ENCODE results near the gene RFTN1.
A peak's percentile ranks its signal among the peaks of the same experiment; 100 is the strongest.
"Not testable (repeated sequence)": the region's sequence is repeated elsewhere in the genome, so short reads cannot be mapped to it uniquely, and the experiment has no call there.

The RFTN1 gene

DNA sequence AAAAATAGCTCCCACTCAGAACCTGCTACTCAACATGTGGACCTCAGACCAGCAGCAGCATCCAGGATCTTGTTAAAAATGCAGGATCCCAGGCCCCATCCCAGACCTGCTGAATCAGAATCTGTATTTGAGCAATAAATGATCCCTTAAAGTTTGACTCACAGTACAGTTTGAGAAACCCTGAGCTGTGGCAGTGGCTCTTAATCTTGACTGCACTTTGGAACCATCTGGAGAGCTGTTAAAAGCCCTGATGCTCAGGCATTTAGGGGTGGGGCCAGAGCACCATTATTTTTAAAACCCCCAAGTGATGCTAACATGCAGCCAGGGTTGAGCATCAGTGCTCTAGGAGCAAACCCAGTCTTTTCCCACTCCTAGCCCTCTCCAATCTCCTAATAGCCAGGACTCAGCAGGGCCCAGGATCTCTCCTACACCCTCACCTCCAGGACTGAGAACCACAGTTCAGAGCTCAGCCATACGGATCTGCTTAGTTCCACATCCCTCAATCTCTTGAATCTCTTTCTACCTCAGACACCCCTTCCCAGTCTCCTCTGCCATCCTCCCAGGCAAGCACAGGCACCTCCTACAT lies 10.2 kb downstream of the RFTN1 start:
- Mint-ChIP-seq H3K4me3 (no peak overlapping the region), H3K9me3 (no peaks in the 10 kb centered on the region), H3K27ac (peak overlapping the region; percentile 30), H3K36me3 (peaks cover 28% of the 10 kb centered on the region), H3K27me3 (no peaks in the 10 kb centered on the region), H3K4me1 (peaks cover 80% of the 10 kb centered on the region)

GRCh38 chr3:16502347-16502908 lies 11.1 kb downstream of the RFTN1 start:
- Mint-ChIP-seq H3K9me3 (no peaks in the 10 kb centered on the region), H3K36me3 (peaks cover 28% of the 10 kb centered on the region), H3K4me3 (no peak overlapping the region), H3K4me1 (peaks cover 80% of the 10 kb centered on the region), H3K27ac (no peak overlapping the region), H3K27me3 (no peaks in the 10 kb centered on the region)

DNA sequence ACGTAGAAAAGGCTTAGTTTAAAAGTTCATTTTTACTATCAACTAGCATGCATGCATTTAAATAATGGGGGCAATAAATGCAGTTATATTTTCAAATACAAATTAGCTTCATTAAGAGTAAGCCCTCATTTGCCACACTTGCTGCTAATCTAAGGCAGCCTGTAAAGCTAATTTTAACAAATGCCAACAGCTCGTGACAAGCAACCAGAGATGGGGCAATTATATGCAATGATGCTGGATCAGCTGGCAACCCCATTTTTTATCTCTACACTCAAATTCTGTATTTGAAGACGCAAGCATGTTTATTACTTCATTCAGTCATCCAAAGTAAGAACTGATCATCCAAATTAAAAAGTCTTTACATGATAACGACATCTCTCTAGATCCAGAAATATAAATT lies 12.1 kb downstream of the RFTN1 start:
- H3K27ac Mint-ChIP-seq = no peak overlapping the region
- no peak overlapping the region for H3K4me3 Mint-ChIP-seq
- H3K9me3 Mint-ChIP-seq = no peaks in the 10 kb centered on the region
- H3K4me1 Mint-ChIP-seq = peaks cover 81% of the 10 kb centered on the region
- no peaks in the 10 kb centered on the region for H3K27me3 Mint-ChIP-seq
- H3K36me3 Mint-ChIP-seq = peaks cover 28% of the 10 kb centered on the region

- peaks cover 27% of the 10 kb centered on the region for H3K36me3 Mint-ChIP-seq
- H3K4me3 Mint-ChIP-seq = no peak overlapping the region
- no peaks in the 10 kb centered on the region for H3K27me3 Mint-ChIP-seq
- H3K9me3 Mint-ChIP-seq = no peaks in the 10 kb centered on the region
- no peak overlapping the region for H3K27ac Mint-ChIP-seq
- peaks cover 81% of the 10 kb centered on the region for H3K4me1 Mint-ChIP-seq
Observed at GRCh38 chr3:16500911-16501310, 12.6 kb downstream of the RFTN1 start.

GRCh38 chr3:16500093-16500492 lies 13.4 kb downstream of the RFTN1 start:
- no peak overlapping the region for H3K4me3 Mint-ChIP-seq
- peaks cover 23% of the 10 kb centered on the region for H3K36me3 Mint-ChIP-seq
- H3K27me3 Mint-ChIP-seq = no peaks in the 10 kb centered on the region

GRCh38 chr3:16499351-16499750 lies 14.1 kb downstream of the RFTN1 start:
- H3K4me3 Mint-ChIP-seq = no peak overlapping the region
- H3K4me1 Mint-ChIP-seq = peaks cover 84% of the 10 kb centered on the region
- H3K9me3 Mint-ChIP-seq = no peaks in the 10 kb centered on the region
- H3K27me3 Mint-ChIP-seq = no peaks in the 10 kb centered on the region
- H3K27ac Mint-ChIP-seq = no peak overlapping the region
- H3K36me3 Mint-ChIP-seq = peaks cover 20% of the 10 kb centered on the region

More at GRCh38 chr3:16500093-16500492, 13.4 kb downstream of the RFTN1 start:
- Mint-ChIP-seq H3K9me3 (no peaks in the 10 kb centered on the region), H3K27ac (no peak overlapping the region), H3K4me1 (peaks cover 83% of the 10 kb centered on the region)

DNA sequence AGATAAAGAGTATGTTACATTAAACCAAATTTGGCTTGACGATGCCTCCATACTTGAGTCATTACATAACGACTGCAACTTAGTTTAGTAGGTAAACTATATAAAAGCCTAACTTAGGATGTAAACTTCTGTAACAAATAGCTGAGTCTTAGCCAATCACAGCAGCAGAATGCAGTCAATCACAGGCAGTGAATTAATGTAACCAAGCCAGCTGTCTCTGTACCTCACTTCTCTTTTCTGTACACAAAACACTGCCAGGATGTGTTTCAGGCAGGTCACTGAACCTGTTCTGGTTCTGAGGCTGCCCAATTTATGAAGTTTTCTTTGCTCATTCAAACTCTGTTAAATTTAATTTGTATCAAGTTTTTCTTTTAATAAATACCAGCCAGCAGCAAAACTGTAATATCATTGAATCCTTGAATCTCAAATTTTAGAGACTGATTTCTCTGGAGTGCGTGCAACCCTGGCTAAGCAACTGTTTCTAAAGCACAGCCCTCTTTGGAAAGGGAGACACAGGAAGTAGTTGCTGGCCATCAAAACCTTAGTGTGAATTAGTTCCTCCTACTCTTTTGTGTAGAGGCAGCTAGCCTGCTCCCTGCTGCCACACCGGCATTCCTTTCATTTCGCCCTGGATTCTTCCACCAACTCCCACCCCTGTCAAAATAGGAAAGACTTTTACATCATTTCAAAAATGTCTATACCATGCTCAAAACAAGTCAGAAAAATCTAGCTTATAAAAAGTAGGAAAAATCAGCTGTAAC lies 15.2 kb downstream of the RFTN1 start:
- no peaks in the 10 kb centered on the region for H3K27me3 Mint-ChIP-seq
- H3K4me3 Mint-ChIP-seq = no peak overlapping the region
- peaks cover 18% of the 10 kb centered on the region for H3K36me3 Mint-ChIP-seq
- H3K27ac Mint-ChIP-seq = peak overlapping the region; percentile 74
- H3K4me1 Mint-ChIP-seq = peaks cover 81% of the 10 kb centered on the region
- H3K9me3 Mint-ChIP-seq = no peaks in the 10 kb centered on the region

- H3K4me3 Mint-ChIP-seq = no peak overlapping the region
- no peaks in the 10 kb centered on the region for H3K27me3 Mint-ChIP-seq
- H3K36me3 Mint-ChIP-seq = peaks cover 25% of the 10 kb centered on the region
- peaks cover 69% of the 10 kb centered on the region for H3K4me1 Mint-ChIP-seq
- peak overlapping the region; percentile 30 for H3K27ac Mint-ChIP-seq
- H3K9me3 Mint-ChIP-seq = no peaks in the 10 kb centered on the region
Observed at GRCh38 chr3:16496408-16497222, 16.9 kb downstream of the RFTN1 start.

DNA sequence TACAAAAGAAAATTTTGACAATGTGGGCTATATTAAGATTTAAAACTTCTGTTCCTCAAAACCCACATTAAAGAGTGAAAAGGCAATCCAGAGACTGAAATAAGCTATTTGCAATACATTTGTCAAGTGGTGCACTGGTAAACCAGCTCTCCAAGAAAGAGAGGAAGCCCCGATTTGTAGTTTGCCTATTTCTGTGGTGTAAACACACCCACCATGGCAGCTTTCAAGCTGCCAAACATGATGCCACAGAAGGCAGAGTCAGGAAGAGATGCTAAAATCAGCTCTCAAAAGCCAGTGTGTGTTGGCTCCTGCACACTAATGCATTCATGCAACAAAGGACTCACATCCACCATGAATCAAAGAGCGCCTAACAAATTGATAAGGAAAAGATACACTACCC lies 17.5 kb downstream of the RFTN1 start:
- Mint-ChIP-seq H3K9me3 (no peaks in the 10 kb centered on the region), H3K4me1 (peaks cover 72% of the 10 kb centered on the region), H3K27me3 (no peaks in the 10 kb centered on the region), H3K36me3 (peaks cover 29% of the 10 kb centered on the region), H3K27ac (peak overlapping the region; percentile 35), H3K4me3 (peak overlapping the region; percentile 16)

GRCh38 chr3:16494814-16495431 lies 18.6 kb downstream of the RFTN1 start:
- H3K27ac Mint-ChIP-seq = peak overlapping the region; percentile 46

DNA sequence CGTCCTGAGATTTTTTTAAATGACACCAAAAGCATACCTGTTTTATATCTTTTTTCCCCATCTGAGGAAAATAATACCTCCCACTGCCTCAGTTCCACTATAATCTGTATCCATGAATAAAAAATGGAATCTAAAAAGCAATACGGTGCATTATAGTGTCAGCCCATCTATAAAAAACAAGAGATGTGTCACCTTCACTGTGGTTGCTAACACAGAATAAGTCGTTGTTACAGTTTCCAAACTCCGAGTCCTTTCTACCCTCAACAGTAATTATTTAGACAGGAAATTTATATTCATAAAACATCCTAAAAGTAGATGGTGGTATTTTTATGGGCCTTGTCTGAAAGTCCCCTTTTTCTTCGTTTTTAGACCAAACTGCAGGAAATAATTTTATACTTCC lies 19.4 kb downstream of the RFTN1 start:
- Mint-ChIP-seq H3K4me3 (no peak overlapping the region), H3K27ac (no peak overlapping the region), H3K27me3 (no peaks in the 10 kb centered on the region), H3K36me3 (peaks cover 30% of the 10 kb centered on the region), H3K9me3 (no peaks in the 10 kb centered on the region), H3K4me1 (peaks cover 67% of the 10 kb centered on the region)

More at GRCh38 chr3:16494814-16495431, 18.6 kb downstream of the RFTN1 start:
- Mint-ChIP-seq H3K4me1 (peaks cover 69% of the 10 kb centered on the region), H3K9me3 (no peaks in the 10 kb centered on the region), H3K36me3 (peaks cover 25% of the 10 kb centered on the region), H3K27me3 (no peaks in the 10 kb centered on the region), H3K4me3 (no peak overlapping the region)

DNA sequence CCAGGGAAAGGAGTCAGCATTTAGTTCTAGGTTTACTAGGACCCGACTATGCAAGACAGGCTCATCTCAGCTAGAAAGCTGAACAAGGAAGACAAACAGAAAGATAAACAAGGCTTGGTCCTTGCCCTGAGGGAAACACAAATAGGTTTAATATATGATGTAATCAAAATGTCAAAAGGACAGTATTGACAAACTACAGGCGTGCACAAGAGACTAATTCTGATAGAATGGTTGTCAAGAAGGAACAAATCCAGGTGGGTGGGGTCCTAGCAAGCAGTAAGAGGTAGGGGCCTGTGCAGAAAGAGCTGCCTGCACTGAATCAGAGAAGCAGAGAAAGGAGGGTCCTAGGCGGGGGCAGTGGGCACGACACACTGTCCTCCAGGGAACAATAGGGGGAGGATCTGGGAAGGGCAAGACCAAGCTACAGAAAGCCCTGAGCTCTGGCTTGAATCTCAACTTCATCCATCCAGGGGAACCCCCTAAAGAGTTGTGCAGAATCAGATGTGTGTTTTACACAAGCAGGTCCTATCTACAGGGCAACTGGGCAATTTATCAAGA lies 23.4 kb downstream of the RFTN1 start:
- Mint-ChIP-seq H3K4me1 (peaks cover 53% of the 10 kb centered on the region), H3K4me3 (no peak overlapping the region), H3K9me3 (no peaks in the 10 kb centered on the region), H3K27ac (no peak overlapping the region), H3K36me3 (peaks cover 34% of the 10 kb centered on the region), H3K27me3 (no peaks in the 10 kb centered on the region)

DNA sequence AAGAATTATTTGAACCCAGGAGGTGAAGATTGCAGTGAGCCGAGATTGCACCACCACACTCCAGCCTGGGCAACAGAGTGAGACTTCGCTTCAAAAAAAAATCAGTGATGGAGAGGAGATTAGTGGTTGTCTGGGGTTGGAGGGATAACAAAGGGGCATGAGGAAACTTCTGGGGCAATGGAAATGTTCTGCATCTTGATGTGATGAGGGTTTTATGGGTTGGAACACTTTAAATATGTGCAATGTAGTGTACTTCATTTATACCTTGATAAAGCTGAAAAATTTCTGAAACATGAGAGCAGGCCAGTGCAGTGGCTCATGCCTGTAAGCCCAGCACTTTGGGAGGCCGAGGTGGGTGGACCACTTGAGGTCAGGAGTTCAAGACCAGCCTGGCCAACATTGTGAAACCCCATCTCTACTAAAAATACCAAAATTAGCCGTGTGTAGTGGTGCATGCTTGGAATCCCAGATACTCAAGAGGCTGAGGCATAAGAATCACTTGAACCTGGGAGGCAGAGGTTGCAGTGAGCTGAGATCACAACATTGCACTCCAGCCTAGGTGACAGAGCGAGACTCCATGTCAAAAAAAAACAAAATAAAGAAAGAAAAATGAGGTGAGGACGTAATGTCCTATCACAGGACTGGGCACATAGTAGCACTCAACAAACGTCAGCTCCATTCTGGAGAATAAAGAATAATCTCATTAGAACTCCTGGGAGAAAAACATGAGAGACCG lies 24.0 kb downstream of the RFTN1 start:
- not testable (repeated sequence) for H3K4me3 Mint-ChIP-seq, H3K9me3 Mint-ChIP-seq, H3K27ac Mint-ChIP-seq, H3K27me3 Mint-ChIP-seq
- peaks cover 51% of the 10 kb centered on the region for H3K4me1 Mint-ChIP-seq
- peaks cover 31% of the 10 kb centered on the region for H3K36me3 Mint-ChIP-seq

GRCh38 chr3:16488637-16489036 lies 24.9 kb downstream of the RFTN1 start:
- H3K36me3 Mint-ChIP-seq = peaks cover 29% of the 10 kb centered on the region
- no peaks in the 10 kb centered on the region for H3K9me3 Mint-ChIP-seq
- H3K4me1 Mint-ChIP-seq = peaks cover 54% of the 10 kb centered on the region
- no peak overlapping the region for H3K4me3 Mint-ChIP-seq
- H3K27ac Mint-ChIP-seq = peak overlapping the region; percentile 11
- H3K27me3 Mint-ChIP-seq = no peaks in the 10 kb centered on the region

Measured in activated naive CD4-positive, alpha-beta T cell treated with anti-CD3 and anti-CD28 coated beads, Interleukin-2, amount 50 U/mL, for 24 hours (primary cell).